ENCODE measurements around the gene CAMK2D. TPM values are rescaled to one million over a fixed set of nuclear protein-coding genes. Genes with fewer than 3 reads are reported as not detected.

Gene CAMK2D
- total RNA-seq, 2 experiments from 2014 or later, result 62.8 to 66.1 TPM

DNA sequence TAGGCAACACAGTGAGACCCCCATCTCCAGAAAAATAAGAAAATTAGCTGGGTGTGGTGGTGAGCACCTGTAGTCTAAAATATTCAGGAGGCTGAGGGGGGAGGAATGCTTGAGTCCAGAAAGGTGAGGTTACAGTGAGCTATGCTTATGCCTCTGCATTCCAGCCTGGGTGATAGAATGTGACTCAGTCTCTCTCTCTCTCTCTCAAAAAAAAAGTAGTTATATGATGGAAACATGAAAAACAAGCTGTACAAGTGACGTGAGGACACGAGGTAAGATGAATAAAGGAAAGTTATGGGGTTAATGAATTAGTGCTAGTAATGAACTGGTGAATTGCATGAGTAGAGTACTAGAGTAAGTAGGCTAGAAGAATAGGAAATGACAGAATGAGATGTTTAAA is 21.8 kb upstream of the CAMK2D start:
- POLR2A ChIA-PET, result interaction anchor here (0.6 kb wide), 1 partner anchor 51 kb away, joined by 3 read pairs; no protein-coding TSS in a partner anchor
- intact Hi-C loops (cut with micrococcal nuclease), result loop anchor here (5.0 kb wide), 2 partner anchors 39 to 114 kb away; no protein-coding TSS in a partner anchor
- Mint-ChIP-seq H3K4me3 (no peak overlapping the region), H3K27me3 (no peaks in the 10 kb centered on the region), H3K9me3 (peaks cover 6% of the 10 kb centered on the region), H3K36me3 (ENCODE audit: low read depth) (peaks cover 5% of the 10 kb centered on the region), H3K27ac (no peak overlapping the region), H3K4me1 (ENCODE audit: low read depth) (peaks cover 28% of the 10 kb centered on the region)
- TF ChIP-seq, protein P1, sequence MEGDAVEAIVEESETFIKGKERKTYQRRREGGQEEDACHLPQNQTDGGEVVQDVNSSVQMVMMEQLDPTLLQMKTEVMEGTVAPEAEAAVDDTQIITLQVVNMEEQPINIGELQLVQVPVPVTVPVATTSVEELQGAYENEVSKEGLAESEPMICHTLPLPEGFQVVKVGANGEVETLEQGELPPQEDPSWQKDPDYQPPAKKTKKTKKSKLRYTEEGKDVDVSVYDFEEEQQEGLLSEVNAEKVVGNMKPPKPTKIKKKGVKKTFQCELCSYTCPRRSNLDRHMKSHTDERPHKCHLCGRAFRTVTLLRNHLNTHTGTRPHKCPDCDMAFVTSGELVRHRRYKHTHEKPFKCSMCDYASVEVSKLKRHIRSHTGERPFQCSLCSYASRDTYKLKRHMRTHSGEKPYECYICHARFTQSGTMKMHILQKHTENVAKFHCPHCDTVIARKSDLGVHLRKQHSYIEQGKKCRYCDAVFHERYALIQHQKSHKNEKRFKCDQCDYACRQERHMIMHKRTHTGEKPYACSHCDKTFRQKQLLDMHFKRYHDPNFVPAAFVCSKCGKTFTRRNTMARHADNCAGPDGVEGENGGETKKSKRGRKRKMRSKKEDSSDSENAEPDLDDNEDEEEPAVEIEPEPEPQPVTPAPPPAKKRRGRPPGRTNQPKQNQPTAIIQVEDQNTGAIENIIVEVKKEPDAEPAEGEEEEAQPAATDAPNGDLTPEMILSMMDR (IDR thresholded peaks at IDR 0.05), result no peak
- ATAC-seq (no peak), DNase-seq (no peak)
- CTCF ChIA-PET, result interaction anchor here (1.3 to 2.7 kb wide), 5 partner anchors 10 to 119 kb away, joined by 3 to 8 read pairs (median 5); no protein-coding TSS in a partner anchor

DNA sequence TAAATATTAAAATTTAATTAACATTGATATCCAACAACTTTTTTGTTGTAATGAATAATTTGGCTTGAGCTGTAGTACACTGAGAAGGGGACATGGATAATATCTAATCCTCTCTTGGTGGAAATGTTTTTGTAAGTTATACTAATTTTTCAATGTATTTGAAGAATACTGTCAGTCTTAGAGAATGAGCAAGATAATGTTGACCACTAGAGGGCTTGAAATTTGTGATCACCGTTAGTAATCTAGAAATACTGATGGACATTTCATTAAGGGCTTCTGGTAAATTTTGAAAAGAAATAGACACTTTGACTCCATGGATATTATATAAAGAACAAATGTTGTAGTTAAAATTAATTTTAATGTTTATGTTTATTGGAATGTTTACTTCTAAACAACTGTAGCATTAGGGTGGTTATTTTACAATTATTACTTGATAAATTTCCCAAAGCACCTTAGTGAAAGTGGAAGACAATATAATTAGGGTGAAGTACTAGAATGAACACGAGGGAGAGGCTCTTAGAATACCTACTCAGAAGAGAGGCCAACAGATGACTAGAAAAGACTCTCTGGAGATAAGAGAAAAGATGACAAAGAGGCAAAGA is 20.0 kb upstream of the CAMK2D start:
- intact Hi-C loops (cut with micrococcal nuclease), result loop anchor here (5.0 kb wide), 2 partner anchors 41 to 116 kb away; no protein-coding TSS in a partner anchor
- Mint-ChIP-seq H3K27me3 (no peaks in the 10 kb centered on the region), H3K4me3 (no peak overlapping the region), H3K36me3 (ENCODE audit: low read depth) (peaks cover 5% of the 10 kb centered on the region), H3K27ac (no peak overlapping the region), H3K9me3 (peaks cover 6% of the 10 kb centered on the region), H3K4me1 (ENCODE audit: low read depth) (peaks cover 28% of the 10 kb centered on the region)
- TF ChIP-seq, protein P1 (IDR thresholded peaks at IDR 0.05), result peak; percentile 73
- ChIA-PET POLR2A (no interaction called here), CTCF (no interaction called here)
- peak; percentile 34 for ATAC-seq
- no peak for DNase-seq

DNA sequence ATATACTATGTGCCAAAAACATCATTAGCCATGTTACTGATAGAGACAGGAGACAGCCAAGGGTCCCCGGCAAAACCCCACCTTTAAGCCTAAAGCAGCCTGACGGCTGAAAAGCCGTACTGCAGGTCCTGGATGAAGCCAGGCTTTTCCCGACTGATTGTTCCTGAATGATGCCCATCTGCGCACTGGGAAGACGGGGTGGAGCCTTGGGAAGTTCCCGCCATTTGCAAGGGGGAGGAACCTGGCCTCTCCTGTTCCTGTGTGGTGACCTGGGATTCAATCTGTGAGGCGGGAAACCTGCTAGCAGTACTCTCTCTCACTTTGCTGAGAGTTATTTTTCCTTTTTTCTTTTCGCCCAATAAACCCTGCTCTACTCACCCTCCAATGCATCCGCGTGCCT is 15.1 kb upstream of the CAMK2D start:
- POLR2A ChIA-PET, result no interaction called here
- Mint-ChIP-seq H3K27me3 (no peaks in the 10 kb centered on the region), H3K36me3 (ENCODE audit: low read depth) (peaks cover 7% of the 10 kb centered on the region), H3K4me3 (no peak overlapping the region), H3K4me1 (ENCODE audit: low read depth) (peaks cover 14% of the 10 kb centered on the region), H3K27ac (no peak overlapping the region), H3K9me3 (peaks cover 4% of the 10 kb centered on the region)
- CTCF ChIA-PET, result no interaction called here
- DNase-seq (no peak), ATAC-seq (no peak)
- TF ChIP-seq, protein P1 (IDR thresholded peaks at IDR 0.05), result no peak
- intact Hi-C loops (cut with micrococcal nuclease), result loop anchor here (10.0 kb wide), 1 partner anchor 298 kb away; no protein-coding TSS in a partner anchor

DNA sequence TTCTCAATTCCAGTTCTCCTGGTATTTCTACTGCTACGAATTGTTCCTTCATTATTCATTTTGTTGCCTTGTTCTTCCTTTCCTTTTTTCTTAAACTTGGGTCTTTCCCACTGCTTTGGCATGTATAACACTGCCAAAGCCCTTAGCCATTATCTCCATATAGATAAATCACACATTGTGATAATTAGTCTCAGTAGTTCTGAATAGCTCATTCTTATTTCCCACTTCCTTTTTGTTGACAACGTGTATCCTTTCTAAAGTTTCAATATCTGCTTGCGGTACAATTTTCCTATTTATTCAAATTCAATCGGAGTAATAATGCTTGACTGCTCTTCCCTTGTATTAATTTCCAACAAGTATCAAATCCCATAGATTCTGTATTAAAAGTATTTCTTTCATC is 14.5 kb upstream of the CAMK2D start:
- ATAC-seq (no peak), DNase-seq (no peak)
- POLR2A ChIA-PET, result interaction anchor here (0.6 kb wide), 1 partner anchor 13 kb away, joined by 3 read pairs; no protein-coding TSS in a partner anchor
- Mint-ChIP-seq H3K4me3 (no peak overlapping the region), H3K27me3 (no peaks in the 10 kb centered on the region), H3K27ac (no peak overlapping the region), H3K9me3 (peaks cover 4% of the 10 kb centered on the region), H3K36me3 (ENCODE audit: low read depth) (peaks cover 7% of the 10 kb centered on the region), H3K4me1 (ENCODE audit: low read depth) (peaks cover 13% of the 10 kb centered on the region)
- intact Hi-C loops (cut with micrococcal nuclease), result loop anchor here (10.0 kb wide), 1 partner anchor 299 kb away; no protein-coding TSS in a partner anchor
- TF ChIP-seq, protein P1 (IDR thresholded peaks at IDR 0.05), result no peak
- CTCF ChIA-PET, result no interaction called here

DNA sequence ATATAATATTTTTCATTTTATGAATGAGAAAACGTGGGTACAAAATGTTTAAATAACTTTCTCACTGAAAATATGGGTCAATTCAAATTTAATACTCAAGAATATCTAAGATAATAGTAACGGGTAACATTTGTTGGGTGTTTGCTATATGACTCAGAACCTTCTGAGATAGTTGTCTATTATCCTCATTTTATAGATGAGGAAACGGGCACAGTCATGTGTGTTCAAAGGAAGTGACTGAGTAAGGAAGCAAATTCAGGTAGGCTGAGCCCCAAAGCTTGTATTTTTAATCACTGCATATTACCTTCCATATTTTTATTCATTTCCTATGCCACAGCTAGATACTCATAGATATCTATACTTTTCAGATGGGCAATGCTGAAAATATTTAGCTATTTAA is 12.2 kb upstream of the CAMK2D start:
- TF ChIP-seq, protein P1 (IDR thresholded peaks at IDR 0.05), result no peak
- no peaks in the 10 kb centered on the region for H3K27me3 Mint-ChIP-seq
- no peak overlapping the region for H3K27ac Mint-ChIP-seq
- H3K4me1 Mint-ChIP-seq (ENCODE audit: low read depth), result peaks cover 33% of the 10 kb centered on the region
- ATAC-seq, result no peak
- CTCF ChIA-PET, result interaction anchor here (1.5 to 2.1 kb wide), 2 partner anchors 10 to 117 kb away, joined by 3 to 8 read pairs; no protein-coding TSS in a partner anchor
- H3K4me3 Mint-ChIP-seq, result no peak overlapping the region
- POLR2A ChIA-PET, result interaction anchor here (1.4 kb wide), 1 partner anchor 84 kb away, joined by 3 read pairs; no protein-coding TSS in a partner anchor
- intact Hi-C loops (cut with micrococcal nuclease), result loop anchor here (10.0 kb wide), 1 partner anchor 301 kb away; no protein-coding TSS in a partner anchor
- H3K9me3 Mint-ChIP-seq, result peaks cover 6% of the 10 kb centered on the region
- no peak for DNase-seq
- peaks cover 9% of the 10 kb centered on the region for H3K36me3 Mint-ChIP-seq (ENCODE audit: low read depth)
